NCI-H524 treated with DMSO at 0.1 percent for 48 hours (cell line): ENCODE data around the gene TNNI2.
"Not testable (repeated sequence)": the region's sequence is repeated elsewhere in the genome, so short reads cannot be mapped to it uniquely, and the experiment has no call there.

ENCODE experiments used
- DNase-seq: peaks from one replicate; lab custom pipeline; 2025; lab: John Stamatoyannopoulos, UW

Gene TNNI2

DNA sequence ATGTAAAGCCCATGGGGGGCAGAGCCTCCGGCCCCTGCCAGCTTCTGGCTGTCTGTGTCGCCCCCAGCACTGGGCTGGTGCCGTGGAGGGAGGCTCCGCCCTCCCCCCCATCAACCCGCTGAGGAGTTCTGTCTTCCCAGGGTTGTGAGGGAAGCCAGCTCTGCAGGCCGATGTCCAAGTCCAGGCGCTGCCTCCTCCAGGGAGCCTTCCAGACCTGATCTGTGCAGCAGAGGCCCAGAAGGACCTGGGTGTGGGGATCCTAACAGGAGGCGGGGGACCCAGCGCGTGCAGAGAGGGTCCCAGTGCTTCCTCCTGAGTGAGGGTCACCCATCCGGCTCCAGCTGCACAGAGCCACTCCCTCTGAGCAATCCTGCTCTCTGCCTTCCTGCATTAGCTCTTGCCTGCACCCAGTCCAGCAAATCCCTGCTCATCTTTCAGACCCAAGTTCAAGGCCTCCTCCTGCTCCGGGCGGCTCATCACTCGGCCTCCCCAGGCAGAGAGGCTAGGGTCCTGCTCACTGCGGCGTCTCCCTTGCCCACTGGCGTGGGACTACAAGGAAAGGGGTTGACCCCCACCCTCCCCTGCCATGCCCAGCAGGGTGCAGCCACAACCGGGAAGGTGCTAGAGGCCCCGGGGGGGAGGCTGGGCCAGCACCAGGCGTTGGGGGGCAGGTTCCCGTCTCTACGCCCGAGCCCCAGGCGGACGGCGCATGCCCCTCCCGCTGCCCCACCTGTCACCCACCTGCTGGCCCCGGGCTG lies 36.5 kb downstream of the TNNI2 start:
- no peak for DNase-seq

DNA sequence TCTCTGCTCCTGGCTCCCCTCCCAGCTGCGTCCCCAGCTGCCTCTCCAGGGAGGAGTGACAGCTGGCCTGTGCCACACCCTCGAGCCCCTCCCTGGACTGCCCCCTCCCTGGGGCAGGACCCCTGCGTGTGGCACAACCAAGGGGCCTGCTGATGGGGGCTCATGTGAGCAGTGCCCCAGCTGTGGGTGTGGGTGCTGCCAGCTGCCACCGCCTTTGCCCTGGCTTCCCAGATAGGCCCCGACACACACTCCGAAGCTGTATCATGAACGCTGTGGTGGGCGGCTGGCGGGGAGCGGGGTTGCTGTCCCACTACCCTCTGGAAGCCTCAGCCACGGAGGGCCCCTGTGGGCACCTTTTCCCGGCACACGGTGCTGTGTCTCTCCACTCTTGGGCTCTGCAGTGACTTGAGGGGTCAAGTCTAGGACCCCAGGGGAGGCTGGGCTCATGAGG lies 37.1 kb downstream of the TNNI2 start:
- not testable (repeated sequence) for DNase-seq

DNA sequence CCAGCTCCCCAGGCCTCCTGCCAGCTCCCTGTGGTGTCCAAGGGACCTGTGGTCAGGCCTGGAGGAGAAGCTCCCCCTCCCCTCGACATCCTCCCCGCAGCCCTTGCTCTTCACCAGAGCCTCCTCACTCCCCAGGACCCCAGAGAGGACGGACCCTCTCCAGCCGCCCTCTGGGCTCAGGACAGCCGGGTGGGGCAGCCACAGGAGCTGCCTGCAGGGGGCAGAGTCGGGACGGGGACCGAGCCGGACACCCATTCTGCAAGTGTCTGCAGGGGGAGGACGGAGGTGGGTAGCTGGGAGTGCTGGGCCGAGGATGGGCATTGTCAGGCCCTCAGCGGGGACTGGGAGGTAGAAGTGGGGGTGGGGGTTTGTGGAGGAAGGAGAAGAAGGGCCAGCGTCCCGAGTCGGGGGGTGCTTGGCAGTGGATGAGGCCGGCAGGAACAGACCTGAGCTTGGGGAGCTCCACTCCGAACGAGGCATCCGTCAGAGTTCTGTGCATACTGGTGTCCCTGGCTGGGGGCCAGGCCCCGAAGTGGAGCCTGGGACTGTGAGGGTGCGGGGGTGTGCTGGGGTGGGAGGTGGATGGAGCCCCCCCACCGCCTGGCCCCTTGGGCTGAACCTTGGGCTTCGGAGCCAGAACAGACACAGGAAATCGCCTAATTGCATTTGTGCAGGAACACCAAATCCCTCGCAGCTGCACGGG lies 37.7 kb downstream of the TNNI2 start:
- DNase-seq, result no peak

DNA sequence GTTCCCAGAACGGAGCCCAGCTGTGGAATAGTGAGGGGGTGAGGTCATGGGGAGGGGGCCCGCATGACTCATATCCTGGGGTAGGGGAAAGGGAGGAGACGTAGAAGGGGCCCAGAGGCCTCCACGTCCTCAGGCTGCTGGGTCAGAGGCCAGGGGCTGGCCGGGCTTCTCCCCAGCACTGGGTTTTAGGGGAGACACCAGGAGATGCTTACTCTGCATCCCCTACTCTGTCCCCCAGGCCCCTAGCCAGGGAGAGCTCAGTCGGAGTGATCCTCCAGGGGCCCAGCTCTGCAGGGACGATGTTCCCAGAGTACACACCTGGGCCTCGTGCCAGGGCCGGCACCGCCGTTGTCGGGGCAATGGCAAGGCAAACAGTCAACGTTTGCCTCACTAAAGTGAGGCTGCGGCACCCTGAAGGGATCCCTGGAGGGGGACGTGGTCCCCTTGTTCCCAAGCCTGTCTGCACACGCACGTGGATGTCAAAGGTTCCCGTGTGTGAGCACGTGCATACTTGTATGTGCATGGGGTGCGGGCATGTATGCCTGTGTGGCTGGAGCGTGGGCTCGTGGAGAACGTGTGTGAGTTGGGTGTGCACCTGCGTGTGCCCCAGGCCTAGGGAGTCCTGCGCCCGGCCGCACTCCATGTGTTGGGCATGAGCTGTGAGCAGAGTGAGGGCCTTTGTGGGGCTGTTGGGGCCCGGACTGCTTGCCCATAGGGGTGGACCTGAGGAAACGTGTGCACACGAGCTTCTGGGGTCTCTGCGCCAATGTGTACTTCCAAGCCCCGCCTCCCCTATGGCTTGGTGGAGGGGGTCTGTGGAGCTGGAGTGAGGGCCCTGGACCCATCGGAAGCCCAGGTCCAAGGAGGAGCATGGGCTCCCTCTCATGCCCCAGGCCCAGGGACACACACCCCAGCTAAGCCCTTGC lies 38.7 kb downstream of the TNNI2 start:
- DNase-seq, result no peak

DNA sequence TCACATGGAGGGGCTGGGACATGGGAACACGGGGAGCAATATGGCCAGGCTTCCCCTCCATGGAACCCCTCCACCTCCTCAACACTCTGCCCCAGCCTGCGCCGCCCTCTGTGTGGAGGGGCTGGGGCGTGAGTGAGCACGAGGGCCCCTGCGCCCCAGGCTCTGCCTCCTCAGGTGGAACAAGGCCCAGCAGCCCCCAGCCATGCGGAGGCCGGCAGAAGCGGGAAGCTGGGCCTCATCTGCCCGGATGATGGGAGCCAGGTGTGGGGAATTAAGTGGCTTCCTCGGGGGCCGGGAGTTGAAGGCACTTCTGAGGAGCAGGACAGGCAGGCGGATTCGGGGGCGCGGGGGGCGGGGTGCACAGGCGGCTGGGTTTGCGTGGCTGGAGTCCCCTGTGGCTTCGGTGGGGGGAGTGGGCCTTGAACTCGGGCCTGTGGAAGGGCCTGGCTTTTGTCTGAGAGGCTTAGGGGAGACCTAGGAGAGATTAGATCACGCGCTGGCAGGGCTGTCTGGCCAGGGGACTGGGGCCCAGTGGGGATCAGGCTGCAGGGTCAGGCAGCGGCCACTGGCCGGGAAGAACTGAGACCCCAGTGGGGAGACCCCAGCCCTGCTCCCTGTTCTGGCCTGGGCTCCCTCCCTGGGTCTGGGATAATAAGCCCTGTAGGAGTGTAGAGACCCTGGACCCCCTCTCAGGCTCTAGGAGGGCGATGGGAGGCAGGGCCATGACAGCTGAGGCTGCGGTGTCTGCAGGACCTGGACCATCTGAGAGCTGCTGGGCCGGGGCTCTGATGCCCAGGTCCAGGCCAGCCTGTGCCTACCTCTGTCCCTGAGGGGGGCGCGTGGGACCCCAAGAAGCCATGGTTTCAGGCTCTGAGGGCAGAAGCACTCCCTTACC lies 39.6 kb downstream of the TNNI2 start:
- no peak for DNase-seq

DNA sequence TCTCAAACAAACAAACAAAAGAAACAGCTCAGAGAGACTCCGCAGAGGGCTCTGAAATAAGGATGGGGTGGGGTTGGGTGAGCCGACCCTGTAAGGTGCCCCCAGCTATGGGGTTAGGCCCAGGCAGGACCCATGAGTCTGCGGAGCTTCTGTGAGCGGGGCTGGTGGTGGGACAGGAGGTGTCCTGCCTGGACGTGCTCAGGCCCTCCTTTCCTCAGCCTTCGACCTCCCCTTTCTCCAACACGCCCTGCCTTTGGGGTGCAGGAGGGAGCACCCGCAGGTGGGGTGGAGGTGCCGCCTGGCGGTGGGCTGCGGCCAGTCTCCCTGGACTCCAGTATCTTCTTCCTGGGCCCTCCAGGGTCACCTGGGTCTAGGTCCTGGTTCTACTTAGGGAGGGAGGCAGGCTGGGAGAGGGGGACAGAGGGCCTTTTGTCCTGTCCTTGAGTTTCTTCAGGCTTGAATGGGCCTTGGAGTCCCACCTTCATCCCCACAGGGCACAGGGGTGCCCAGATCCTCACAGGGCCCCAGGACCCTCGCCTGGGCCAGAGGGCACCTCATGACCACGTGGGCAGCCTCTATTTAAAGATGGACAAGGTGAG lies 40.7 kb downstream of the TNNI2 start:
- no peak for DNase-seq

DNA sequence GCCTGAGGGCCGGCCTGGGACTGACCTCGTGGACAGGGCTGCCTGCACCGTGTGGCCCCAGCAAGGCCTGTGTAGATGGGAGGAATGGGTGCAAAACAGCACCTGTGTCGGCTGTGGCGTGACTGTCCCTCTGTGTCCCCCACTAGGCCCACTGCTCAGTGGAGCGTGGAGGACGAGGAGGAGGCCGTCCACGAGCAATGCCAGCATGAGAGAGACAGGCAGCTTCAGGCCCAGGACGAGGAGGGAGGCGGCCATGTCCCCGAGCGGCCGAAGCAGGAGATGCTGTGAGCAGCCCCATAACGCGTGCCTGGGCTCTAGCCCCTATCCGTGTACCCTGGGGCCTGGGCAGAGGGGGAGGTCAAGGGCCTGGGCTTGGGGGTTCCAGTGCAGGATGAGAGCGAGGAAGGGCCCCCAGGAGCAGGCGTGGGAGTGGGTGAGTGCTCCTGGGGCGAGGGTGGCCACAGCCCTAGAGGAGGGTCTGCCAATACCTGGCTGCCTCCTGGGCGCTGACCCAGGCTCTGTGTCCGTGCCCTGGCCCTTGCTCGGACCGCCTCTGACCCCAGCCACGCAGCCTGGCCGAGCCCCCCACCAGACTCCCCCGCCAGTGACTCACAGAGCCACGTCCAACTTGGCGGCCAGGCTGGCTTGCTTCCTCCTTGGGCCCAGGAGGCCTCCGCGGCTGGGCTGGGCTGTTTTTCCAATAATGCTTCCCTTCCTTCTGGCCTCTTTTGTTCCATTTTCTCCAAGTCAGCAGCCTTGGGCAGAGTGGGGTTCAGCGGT lies 41.4 kb downstream of the TNNI2 start:
- no peak for DNase-seq

DNA sequence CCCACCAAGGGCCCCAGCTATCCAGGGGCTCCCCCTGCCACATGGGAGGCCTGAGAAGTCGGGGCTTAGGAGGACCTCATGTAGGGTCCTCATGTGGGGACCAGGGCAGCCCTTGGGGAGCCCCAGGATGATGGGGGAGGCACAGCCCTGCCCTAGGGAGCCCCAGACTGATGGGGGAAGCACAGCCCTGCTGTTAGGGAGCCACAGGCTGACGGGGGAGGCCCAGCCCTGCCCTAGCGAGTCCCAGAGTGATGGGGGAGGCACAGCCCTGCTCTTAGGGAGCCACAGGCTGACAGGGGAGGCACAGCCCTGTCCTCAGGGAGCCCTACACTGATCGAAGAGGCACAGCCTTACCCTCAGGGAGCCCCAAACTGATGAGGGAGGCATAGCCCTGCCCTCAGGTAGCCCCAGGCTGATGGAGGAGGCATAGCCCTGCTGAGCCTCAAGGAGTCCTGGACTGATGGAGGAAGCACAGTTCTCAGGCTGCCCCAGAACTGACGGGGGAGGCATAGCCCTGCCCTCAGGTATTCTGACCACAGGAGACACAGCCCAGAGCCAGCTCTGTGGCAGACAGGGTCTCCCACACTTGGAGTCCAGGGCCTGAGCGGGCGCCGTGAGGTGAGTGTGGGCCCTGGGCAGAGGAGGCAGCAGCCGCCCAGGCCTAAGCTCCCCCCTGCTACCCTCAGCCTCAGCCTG lies 42.1 kb downstream of the TNNI2 start:
- no peak for DNase-seq

DNA sequence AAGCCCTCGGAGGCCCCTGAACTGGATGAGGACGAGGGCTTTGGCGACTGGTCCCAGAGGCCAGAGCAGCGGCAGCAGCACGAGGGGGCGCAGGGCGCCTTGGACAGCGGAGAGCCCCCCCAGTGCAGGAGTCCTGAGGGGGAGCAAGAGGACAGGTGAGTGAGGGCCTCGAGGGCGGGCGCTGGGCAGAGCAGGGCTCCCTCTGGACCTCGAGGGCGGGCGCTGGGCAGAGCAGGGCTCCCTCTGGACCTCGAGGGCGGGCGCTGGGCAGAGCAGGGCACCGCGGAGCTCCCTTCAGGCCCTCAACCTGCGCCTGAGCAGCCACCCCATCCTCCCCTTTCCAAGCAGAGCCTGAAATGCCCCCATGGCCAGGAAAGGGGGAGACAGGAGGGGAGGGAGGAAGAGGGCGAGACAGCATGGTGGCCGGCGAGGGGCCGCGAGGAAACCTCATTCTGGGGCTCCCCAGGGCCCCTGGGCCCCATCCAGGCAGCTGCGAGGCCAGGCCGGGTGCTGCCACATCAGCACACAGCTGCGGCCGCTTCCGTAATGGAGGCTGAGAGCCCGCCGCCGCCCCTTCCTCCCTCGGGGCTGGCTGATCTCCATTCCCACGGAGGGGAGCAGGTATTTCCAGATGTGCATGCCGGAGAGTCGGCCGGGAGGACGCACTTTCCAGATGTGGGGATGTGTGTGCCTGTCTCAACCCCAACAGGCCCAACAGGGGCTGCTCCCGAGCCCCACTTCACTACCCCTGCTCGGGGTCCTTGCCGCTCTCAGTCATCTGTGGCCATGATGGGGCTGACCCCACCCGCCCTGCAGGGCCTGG lies 42.9 kb downstream of the TNNI2 start:
- DNase-seq, result no peak

DNA sequence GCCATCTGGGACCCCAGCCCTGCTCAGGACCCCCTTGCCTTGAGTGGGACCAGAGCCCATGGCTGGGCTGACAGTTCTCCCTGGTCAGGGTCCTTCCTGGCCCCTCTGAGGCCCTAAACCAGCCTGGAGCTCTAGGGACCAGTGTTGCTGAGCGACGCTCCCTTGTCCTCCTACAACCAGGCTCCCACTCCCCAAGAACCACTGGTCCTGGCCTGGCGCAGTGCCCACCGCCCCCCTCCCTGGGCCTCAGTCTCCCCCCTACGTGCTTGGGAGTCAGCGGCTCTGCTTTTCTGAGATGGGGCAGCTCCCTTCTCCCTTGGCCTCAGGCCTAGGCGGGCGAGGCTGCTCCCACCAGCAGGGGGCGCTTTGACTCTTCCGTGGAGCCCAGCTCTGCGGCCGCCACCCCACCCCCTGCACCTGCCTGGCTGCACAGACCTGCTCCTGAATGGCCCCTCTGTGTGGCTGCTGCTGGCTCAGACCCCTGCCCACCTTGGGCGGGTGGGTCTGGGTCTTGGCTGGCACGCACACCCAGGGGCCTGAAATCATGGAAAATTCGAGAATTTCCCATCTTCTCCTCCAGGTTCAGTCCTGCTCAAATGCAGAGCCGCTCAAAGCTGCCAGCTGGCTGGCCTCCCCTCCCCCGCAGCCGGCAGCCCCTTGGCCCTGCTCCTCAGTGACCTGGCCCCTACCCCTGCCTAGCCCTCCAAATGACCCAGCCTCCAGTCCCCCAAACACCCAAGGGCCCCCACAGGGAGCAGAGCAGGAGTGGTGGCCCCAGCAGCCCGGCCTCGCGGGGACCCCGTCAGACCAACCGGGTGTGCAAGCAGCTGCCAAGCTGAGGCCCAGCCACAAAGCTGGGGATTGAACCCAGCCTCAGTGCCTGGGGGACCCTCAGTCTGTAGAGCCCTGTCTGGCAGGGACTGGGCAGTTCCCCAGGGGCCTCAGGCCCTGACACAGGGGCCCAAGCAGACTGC lies 43.8 kb downstream of the TNNI2 start:
- DNase-seq, result no peak

DNA sequence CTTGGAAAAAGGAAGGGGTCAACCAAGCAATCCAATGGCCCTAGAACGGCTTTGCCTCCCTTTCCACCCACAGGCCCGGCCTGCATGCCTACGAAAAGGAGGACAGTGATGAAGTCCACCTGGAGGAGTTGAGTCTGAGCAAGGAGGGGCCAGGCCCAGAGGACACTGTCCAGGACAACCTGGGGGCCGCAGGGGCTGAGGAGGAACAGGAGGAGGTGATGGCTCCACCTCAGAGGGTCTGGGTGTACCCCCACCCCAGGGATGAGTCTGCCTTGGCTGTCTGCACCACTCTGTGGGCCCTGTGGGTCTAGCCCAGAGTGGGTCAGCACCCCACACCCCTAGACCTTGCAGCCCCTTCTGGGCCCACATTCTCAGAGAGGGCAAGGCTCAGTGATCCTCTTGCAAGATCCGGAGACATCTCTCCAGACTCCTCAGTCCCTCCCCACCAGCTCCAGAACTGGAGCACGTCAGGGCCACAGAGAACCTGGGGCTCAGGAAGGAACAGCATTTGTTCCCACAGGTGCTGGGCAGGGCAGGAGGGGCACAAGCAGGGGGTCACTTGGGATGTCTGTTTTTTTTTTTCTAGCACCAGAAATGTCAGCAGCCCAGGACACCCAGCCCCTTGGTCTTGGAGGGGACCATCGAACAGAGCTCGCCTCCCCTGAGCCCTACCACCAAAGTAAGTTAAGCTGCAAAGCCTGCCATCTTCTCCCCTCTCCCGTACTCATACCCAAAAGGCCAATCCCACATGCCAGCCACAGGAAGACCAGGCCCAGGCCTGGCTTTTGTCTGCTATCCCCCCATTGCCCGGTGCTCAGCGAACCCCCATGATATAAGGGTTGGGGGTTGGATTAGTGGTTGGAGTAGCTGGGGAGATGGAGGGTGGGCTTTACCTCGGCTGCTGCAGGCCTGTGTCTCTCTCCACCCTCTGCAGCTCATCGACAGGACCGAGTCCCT lies 44.8 kb downstream of the TNNI2 start:
- no peak for DNase-seq

DNA sequence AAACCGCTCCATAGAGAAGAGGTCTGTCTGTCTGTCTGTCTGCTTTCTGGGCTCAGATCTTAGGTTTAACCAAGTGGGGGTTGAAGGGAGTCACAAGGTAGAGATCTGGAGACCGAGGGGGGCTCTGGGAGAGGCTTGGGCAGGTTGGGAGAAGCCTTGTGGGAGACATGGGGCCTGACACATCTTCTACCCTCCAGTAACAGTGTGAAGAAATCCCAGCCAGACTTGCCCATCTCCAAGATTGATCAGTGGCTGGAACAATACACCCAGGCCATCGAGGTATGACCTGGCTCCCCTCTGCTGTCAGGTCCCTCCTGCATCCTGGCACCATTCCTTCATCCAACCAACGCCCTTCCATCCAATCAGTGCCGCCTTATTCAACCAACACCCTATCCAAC lies 45.5 kb downstream of the TNNI2 start:
- no peak for DNase-seq

DNA sequence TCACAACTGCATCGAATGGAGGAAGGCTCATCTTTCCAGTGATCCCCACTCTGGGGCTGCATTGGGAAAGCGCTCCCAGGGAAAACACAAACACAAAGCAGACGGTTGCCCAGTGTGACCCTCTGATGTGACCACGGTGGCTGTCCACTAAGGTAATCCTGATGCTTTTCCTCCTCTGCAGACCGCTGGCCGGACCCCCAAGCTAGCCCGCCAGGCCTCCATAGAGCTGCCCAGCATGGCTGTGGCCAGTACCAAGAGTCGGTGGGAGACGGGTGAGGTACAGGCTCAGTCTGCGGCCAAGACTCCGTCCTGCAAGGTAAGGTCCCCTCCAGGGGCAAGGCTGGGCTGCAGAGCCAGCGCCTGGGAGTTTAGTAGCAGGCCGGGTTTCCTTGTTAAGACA lies 47.8 kb downstream of the TNNI2 start:
- not testable (repeated sequence) for DNase-seq

DNA sequence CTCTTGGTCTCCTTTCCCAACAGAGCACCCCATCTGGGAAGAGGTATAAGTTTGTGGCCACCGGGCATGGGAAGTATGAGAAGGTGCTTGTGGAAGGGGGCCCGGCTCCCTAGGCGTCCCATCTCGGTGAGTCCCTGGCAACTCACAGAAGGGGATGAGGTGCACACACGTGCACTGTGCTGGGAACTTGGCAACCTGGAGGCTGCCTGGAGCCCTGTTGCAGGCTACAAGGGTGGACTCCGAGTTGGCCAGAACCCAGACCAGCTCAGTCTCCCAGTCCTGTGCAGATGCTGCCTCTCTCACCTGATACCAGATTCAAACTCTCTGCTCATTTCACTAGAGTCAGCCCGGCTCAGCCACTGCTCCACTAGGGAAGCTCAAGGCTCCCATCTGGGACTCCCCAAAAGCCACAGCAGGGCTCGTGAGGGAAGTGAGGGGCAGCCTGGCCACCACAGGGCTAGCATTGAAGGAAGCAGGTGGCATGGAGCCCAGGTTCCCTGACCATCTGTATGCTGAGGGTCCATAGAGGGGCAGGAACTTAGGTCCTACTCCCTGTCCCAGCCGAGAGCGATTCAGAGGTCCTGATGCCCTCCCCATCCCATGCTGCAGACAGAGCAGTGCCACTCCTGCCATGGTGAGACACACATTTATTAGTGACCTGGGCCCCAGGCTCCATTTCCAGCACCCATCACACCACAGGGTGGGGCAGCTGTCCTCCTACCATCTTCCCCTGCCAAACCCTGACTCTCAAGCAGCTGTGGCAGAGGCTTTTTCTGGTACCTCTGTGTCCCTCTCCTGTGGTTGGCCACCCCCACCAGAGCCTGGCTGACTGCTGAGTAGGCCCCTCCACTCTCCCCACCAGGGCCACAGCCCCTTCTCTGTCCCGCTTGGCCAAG lies 48.9 kb downstream of the TNNI2 start:
- no peak for DNase-seq

DNA sequence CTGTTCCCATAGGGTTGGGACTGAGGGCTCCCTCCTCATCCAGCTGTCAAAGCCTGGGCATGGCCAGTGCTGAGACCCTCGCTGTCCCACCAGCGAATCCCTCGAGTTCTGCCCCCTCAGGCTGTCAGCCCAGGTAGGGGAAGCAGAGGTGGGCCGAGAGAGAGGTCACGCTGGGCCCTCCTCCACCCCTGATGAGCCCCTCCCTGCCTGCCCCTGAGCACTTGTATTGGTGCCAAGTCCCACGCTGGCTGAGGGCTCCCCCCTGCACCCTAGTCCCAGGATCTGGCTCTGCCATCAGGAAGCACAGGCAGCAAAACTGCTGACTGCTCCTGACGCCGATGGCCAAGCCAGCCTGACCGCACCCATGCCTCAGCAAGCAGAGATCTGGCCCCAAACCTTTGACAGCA lies 49.6 kb downstream of the TNNI2 start:
- no peak for DNase-seq
